Putamen (tissue), 1 donor: ENCODE results near the gene MED27.

ENCODE experiments used
- DNase-seq: peaks from one replicate; pipeline ENCODE4 v3.0.0-alpha.2; 2016; ENCODE audit warnings: low spot score

The MED27 gene

GRCh38 chr9:131836021-131836420, 243.6 kb downstream of the MED27 start:
- no peak for DNase-seq

- no peak for DNase-seq
These were observed 244.3 kb downstream of the MED27 start for GRCh38 chr9:131835151-131835910.

GRCh38 chr9:131834721-131835120, 244.9 kb downstream of the MED27 start:
- DNase-seq, result no peak

DNA sequence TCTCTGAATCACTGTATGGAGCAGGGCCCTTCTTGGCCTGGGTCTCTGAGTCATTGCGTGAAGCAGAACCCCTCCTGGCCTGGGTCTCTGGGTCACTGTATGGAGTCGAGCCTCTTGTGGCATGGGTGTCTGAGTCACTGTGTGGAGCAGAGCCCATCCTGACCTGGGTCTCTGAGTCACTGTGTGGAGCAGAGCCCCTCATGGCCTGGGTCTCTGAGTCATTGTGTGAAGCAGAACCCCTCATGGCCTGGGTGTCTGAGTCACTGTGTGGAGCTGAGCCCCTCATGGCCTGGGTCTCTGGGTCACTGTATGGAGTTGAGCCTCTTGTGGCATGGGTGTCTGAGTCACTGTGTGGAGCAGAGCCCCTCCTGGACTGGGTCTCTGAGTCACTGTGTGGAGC, 245.8 kb downstream of the MED27 start:
- DNase-seq, result no peak

DNA sequence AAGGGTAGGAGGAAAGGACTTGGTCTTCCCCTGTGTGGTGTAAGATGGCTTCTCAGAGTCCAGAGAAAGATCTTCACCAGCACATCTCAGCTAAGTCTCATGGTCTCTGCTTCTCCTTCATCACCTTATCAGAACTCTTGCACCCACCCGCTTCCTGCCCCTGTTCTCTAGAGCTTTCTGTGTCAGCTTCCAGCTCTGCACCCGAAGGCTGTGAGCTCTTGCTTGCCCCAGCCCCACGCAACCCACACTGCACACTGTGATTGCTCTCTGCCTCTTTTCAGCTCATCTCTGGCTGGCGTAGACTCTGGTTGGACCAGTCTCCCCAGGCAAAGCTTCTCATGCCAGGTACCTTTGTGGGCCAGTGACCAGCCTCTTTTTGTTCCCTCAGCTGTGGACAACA, 246.6 kb downstream of the MED27 start:
- no peak for DNase-seq

GRCh38 chr9:131831380-131832165, 248.1 kb downstream of the MED27 start:
- no peak for DNase-seq

DNA sequence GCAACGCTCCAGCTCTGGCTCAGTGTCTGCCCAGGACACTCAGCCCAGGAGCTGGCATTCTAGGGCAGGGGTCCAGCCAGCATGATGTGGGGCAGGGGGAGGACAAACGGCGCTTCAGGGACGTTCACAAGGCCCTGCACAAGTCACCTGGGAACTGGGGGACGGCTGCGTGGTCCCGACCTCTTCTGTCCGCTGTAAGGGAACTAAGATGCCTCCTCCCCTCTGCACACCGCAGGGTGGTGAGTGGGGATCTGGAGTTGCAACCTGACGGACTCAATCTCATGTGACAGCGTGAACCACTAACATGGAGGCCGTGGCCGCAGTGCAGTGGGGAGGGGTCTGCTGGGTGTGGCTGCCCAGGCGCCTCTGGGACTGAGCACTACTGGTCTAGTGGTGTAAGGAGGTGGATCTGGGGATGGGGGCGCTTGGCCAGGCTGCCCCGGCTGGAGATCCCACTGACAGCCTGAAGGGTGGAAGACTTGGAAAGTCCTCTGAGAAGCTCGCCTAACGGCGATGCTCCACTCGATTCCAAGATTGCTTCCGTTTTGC, 251.8 kb downstream of the MED27 start:
- no peak for DNase-seq

DNA sequence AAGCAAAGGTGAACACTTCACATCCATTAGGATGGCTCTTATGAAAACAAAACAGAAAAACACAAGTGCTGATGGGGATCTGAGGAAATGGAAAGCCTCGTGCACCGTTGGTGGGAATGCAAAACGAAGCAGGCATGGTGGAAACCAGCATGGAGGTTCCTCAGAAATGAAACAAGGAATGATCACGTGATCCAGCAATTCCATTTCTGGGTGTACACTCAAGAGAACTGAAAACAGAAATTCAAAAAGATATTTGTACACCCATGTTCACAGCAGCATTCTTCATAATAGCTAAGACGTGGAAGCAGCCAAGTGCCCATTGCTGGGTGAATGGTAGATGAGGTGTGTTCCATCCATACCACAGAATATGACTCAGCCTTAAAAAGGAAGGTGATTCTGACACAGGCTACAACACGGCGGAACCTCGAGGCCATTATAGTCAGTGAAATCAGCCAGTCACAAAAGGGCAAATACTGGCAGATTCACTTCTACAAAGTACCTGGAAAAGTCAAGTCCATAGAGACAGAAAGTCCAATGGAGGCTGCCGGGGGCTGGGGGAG, 252.6 kb downstream of the MED27 start:
- DNase-seq, result no peak

DNA sequence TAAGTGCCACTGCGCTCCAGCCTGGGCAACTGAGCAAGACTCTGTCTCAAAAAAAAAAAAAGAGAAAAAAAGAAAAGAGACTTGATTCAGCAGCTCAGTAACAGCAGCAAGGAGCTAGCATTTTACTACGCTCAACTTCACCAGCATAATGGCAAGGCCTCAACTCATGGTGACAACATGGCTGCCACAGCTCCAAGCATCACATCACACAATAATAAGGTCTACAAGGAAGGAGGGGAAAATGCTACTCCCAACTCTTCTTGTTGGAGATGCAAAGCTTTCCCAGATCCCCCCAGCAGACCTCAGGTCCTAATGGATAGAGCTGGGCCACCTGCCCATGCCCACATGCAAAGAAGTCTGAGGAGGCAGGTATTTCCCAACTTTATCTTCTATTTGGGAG, 253.6 kb downstream of the MED27 start:
- no peak for DNase-seq

GRCh38 chr9:131824953-131825495, 254.6 kb downstream of the MED27 start:
- no peak for DNase-seq

GRCh38 chr9:131824155-131824594, 255.5 kb downstream of the MED27 start:
- DNase-seq, result no peak

GRCh38 chr9:131823701-131824146, 255.9 kb downstream of the MED27 start:
- no peak for DNase-seq

DNA sequence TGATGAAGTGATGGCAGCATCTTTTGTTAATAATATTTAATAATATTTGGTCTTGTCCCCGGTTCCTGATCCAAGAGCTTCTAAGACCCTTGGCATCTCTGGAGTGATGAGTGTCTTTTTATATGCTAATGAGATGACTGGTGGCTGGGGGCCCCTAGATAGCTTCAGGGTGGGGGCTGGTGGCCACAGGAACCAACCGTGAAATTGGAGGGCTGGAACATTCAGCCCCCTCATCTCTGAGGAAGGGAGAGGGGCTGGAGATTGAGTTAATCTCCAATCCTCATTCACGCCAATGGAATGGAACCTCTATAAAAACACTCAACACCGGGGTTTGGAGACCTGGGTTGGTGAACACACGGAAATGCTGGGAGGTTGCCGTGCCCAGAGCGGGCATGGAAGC, 261.6 kb downstream of the MED27 start:
- no peak for DNase-seq

- no peak for DNase-seq
These were observed 262.0 kb downstream of the MED27 start for GRCh38 chr9:131817627-131818026.

DNA sequence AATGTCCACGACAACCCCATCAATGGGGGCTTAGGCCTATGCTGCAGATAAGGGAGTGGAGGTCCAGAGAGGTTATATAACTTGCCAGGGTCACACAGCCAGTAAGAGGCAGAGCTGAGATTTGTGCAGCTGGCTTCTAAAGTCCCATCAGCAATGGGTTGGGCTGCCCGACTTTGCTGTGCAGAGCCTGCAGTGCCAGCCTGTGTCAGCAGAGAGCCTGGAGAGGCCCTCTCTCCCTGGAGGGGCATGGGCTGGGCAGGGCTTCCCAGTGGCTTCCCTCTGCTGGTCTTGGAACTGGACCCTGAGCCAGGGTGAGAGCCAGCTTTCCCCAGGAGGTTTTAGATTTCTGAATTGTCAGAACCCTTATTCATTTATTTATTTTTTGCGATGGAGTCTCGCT, 262.6 kb downstream of the MED27 start:
- no peak for DNase-seq

DNA sequence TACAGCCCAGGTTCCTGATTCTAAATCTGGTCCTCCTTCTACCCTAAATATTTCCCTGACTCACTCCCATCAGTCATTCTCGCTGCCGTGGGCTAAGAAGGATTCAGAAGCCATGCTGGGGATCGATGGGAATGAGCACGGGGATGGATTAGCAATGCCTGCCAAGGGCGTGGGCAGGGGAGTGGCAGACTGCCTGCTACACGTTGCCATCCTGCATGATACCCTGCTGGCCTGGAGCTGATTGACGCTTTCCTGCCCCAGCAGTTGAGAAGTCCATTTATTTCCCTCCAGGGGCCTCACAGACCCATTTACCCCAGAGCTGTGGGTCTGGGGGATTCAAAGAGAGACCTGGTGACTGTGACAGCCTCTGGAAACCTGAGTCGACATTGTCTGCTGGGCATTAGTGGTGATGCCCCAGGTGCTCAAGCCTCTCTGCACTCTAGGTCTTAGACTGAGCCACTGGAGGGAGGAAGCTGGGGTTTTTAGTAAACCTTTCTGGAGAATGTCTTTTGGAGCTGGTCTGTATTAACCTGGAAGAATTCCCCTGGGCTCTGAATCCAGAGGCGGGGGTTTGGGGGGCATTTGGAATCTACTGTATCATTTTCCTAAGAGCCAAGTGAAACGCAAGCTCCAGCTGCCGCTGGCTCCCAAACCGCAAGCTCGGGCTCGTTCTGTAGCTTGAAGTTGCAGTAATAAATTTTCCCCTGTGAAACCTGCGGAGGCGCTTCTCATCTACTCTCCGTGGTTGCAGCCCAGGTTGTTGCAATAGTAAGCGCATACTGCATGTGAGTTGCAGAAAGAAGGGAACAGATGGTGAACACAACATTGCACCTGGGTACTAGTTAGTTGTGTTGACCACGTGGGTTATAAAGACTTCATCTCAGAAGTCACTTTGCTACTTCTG, 263.4 kb downstream of the MED27 start:
- peak; percentile 11 for DNase-seq

DNA sequence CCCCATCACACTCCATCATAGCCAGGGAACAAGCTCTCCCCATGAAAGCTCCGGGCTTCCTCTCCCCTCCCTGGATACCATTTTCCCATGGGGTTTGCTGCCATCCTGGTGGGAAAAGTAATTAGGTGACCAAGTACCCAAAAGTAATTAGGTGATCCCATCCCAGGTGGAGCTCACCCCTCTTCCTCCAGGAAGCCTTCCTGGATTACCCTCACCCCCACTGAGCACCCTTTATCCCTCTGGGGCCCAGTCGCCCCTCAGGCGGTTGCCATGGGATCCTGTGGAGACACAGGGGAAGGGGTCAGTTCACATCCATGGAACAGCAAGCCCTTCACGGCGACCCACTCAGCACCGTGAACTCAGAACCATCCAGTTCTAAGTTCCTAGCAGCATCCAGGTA, 265.0 kb downstream of the MED27 start:
- DNase-seq, result no peak

GRCh38 chr9:131813116-131813515, 266.6 kb downstream of the MED27 start:
- DNase-seq, result no peak

DNA sequence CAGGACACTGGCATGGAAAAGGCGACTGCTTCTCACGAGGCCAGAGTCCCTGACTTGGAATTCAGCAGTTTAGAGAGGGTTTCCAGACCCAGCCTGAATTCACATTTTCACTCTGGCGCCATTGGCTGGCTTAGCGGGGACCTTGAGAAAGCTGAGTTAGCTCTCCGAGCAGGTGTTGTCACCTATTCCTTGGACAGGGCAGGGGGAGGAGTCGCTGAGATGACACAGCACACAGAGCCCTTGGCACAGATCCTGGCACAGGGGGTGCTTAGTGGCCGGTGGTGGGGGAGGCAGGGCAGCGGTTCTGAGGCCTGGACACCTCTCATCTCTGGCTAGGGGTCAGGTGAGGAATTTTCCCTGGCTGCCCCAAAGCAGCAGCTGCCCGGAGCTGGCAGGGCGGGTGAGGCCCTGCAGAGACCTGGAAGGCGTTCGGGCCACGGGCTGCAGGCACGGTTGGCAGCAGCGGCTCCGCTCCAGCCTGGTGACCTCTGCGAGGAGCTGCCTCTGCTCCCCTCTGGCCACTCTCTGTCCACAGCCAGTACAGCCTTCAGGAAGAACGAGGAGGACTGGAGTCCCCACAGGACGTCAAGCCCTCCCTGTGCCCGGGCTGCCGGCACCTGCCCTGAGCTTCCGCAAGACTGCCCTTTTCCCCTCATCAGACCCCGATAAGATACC, 267.4 kb downstream of the MED27 start:
- no peak for DNase-seq

- DNase-seq, result no peak
These were observed 268.3 kb downstream of the MED27 start for GRCh38 chr9:131811405-131811804.
